MM.1S (cell line): ENCODE measurements around the gene BCAP31.

Experiments used
- CTCF ChIP-seq: fragments of 300-600 bp; sonication (generic); IDR thresholded peaks from 2 replicates; pipeline ENCODE4 v1.5.1; 2016; ENCODE audit warnings: antibody characterized with exemption, low read length, mixed read lengths
- EZH2phosphoT487 ChIP-seq: fragments of 300-600 bp; sonication (generic); IDR thresholded peaks from 2 replicates; pipeline ENCODE4 v1.6.1; 2018; ENCODE audit warnings: antibody characterized with exemption, low read length

- TF ChIP-seq CTCF (no peak), EZH2phosphoT487 (no peak)
These were observed 38.5 kb upstream of the BCAP31 start for GRCh38 chrX:153762626-153763173.
